Measurements from ENCODE around the gene LILRB1.

- TF ChIP-seq, protein P1, sequence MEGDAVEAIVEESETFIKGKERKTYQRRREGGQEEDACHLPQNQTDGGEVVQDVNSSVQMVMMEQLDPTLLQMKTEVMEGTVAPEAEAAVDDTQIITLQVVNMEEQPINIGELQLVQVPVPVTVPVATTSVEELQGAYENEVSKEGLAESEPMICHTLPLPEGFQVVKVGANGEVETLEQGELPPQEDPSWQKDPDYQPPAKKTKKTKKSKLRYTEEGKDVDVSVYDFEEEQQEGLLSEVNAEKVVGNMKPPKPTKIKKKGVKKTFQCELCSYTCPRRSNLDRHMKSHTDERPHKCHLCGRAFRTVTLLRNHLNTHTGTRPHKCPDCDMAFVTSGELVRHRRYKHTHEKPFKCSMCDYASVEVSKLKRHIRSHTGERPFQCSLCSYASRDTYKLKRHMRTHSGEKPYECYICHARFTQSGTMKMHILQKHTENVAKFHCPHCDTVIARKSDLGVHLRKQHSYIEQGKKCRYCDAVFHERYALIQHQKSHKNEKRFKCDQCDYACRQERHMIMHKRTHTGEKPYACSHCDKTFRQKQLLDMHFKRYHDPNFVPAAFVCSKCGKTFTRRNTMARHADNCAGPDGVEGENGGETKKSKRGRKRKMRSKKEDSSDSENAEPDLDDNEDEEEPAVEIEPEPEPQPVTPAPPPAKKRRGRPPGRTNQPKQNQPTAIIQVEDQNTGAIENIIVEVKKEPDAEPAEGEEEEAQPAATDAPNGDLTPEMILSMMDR (IDR thresholded peaks at IDR 0.05; ENCODE audit: low read length) = no peak
- no peak for TF ChIP-seq EZH2 (IDR thresholded peaks at IDR 0.05; ENCODE audit: borderline replicate concordance, low read length)
These were observed 13.3 kb upstream of the LILRB1 start for GRCh38 chr19:54616821-54617560.
